Activated CD4-positive, alpha-beta T cell treated with anti-CD3 and anti-CD28 coated beads for 1 hour (primary cell): ENCODE results near the gene UTP4.

Experiments
- DNase-seq: peaks from one replicate; pipeline ENCODE4 v3.0.0-alpha.2; 2020

The UTP4 gene

DNA sequence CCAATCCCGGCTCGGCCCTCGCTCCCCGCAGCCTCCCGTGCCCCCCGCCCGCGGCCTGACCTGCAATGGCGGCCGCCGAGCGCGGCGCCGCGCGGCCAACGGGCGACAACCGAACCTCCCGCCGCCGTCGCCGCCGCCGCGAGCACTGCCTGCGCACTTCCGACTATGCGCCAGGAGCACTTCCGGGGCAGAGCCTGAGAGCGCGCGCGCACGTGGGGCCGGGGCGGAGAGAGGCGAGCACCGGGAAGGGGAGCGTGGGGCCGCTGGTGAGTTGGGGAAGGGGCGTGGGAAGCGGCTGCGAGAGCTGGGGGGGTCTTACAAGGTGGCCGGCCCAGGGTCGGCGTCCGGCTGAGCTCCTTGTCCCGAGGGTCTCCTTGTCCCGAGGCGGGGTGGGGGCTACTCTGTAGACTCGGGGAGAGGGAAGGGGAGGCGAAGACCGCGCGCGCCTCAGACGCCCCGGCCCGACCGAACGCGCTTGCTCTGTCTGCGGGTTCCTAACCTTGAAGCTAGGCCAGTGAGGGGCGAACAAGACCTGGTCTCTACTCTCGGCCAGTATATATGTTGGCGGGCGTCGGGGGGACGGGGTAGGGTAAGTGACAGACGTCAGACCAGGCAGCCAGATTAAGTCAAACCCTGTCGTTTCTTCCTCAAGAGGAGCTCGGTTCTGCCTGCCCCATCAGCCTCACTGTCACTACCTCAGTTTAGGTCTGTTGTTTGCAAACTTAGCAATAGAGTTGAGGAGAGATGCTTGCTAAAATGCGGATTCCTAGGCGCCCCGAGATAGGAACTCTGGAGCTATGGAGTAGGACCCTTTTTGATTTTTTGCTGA is at the start of gene UTP4, which contains the start of gene CHTF8:
Gene UTP4, plus strand, starts transcription at position 226 of the 829 bp plus-strand sequence. CDS start 811 bp downstream, outside the sequence.
Gene CHTF8, minus strand, starts transcription at position 165 of the 829 bp plus-strand sequence. CDS start 11,130 bp downstream, outside the sequence.
- DNase-seq = peak; percentile 79

DNA sequence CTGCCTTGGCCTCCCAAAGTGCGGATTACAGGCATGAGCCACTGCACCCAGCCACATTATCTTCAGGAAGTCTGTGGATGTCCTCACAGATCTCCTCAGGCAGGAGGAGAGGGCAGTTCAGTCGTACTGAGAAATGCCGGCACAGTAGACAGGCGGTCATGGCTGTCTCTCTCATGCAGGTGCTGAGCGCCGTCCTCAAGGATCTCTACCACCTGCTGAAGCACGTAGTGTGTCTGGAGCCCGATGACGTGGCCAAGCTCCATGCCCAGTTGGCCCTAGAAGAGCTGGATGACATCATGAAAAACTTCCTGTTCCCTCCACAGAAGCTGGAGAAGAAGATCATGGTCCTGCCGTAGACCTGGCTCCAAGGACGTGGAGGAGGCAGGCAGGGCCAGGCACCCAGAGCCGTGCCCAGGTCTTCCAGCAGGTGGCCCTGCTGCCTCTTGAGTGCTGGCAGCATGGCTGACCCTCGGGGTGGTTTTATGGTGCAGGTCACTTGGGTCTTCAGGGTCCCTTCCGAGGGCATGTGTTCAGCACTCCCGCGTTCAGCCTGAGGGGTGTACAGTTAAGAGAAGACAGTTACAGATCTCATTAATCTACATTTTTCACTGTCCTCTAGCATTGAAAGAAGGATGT is 49.0 kb upstream of the UTP4 start:
- no peak for DNase-seq

DNA sequence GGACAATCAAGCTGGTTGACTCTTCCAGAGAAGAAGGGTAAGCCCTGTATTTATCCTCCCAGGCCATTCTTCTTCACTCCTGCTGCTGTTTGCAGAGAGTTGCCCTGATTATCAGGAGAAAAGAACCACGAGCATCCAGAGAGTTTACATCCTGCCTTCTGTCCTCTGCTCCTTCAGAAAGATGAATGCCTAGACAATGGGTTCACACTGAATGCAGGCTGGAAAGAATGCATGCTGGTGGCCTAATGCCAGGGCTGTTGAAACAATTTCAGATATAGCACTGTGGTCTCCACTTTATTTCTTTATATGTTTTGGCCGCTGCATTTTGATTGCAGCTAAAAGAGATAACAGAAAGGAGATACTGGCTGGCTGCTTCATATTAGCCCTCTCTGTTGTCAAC is 48.2 kb upstream of the UTP4 start:
- DNase-seq = no peak

DNA sequence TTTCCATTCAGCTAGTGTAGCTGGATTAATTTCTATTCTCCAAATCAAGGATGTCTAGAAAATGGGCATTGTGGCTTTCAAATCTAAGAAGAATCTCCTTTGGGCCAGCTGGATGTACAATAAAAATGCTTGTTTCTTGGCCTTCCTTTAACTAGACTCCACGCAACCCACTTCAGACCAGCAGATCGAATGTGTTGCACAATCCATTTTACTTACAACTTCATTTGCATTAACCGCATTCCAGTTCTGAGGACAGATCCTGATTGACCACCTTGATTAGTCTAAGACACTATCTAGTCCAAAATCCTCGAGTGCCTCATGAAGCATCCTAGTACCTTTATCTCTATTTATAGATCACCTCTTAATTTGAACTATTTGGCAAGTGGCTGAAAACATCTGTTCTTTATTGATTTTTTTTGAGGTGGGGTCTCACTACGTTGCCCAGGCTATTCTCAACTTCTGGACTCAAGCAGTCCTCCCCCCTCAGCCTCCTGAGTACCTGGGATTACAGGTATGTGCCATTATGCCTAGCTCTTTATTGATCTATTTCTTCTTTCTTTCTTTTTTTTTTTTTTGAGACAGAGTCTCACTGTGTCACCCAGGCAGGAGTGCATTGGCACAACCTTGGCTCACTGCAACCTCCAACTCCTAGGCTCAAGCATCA is 47.3 kb upstream of the UTP4 start:
- DNase-seq = no peak

DNA sequence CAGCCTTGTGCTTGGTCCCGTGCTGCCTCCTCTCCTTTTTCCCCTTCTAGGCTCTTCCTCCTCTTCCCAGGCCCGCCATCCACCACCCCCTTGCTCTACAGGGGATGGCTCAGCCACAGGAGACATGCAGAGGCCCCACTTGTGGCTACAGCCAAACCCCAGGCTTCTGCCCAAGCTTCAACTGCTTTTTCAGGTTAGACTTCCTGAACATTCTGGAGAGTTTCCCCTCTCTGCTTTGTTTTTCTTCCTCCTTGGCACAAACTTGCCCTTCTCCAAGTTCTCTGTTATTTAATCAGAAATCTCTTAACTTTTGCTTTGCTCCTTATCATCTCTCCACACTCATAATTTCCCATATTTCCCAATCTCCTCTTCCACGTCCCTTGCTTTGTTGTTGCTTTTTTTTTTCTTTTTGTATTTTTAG is 45.3 kb upstream of the UTP4 start:
- no peak for DNase-seq

DNA sequence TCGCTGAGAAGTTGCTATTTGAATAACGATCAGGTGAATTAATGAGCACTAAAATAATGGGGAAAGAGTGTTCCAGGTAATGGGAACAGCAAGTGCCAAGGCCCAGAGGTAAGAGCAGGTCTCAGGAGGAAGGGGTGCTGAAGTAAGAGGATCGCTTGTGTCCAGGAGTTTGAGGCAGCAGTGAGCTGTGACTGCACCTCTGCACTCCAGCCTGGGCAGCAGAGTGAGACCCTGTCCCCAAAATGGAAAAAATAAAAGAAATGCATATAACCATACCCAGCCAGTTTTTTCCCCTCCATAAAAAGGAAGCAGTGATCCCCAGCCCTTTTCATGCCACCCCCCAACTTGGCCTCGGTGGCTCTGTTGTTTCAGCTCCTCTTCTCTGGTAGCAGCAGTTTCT is 43.8 kb upstream of the UTP4 start:
- DNase-seq = no peak

DNA sequence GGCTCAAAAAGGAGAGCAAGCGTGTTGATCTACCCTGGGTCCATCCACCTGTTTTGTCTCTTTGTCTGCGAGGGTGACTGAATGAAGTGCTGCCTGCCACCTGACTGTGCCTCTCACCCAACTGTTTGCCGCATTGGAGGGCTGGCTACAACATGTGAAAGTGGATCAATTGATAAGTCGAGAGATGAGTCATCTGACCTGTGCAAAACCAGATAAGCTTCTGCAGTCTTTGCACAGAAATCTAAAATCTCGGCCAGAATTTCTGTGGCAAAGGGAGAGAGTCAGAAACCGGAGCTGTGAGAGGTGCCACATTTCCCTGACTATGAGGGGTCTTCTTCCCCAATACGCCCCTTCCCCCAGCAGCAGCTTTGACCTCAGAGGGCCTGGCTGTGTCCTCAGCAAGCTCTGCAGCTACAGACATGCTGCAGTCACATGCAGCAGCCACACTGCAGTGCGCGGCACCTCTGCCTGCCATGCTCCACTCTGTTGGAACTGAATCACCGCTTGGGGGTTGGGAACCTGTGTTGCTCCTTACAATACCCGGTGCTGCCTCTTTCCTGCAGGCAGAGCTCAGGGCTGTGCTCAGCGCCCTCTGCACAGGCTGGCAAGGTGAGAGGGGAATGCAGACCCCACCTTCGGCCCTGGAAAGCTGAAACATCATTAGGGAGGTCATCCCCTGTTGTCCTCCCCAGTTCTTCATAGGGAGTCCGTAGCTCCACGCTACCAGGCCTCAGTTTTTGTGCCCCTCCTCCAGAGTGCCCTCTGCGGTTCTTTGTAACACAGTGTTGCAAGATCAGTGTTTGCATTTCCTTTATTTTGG is 43.1 kb upstream of the UTP4 start:
- DNase-seq = no peak

DNA sequence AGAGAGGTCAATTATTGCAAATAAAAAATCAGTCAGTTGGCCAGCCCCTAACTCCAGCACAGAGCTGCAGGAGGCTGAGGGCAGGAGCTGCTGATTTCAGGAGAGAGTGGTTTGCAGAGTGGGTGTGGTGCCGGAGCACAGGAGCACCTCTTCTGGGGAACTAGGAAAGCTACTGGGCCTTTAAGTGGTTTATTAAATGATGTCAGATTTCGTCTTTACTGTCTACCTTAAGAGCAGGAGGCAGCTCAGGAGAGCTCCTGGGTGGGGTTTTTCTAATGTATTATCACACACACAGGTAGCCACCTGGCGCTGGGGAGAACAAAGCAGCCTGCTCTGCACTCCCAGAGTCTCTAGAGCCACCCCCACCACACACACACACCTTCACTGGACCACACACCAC is 38.5 kb upstream of the UTP4 start:
- no peak for DNase-seq

DNA sequence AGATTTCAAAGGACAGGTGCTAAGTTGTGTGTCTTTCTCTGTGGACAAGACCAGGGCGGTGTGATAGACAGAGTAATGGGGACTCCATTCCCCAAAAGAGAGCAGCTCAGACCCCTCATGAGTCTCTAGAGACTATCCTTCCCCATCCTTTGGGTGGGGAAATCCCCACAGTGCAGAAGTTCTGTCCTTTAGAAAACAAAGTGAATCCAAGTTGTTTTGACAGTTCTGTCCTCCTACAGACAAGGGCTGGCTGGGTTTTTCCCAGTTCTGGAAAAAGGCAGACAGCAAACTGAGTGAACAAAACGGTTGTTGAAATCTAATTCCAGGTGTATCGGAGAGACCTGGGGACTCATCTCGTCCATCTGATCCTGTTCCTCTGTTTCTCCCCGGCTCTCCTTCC is 37.9 kb upstream of the UTP4 start:
- DNase-seq = no peak

DNA sequence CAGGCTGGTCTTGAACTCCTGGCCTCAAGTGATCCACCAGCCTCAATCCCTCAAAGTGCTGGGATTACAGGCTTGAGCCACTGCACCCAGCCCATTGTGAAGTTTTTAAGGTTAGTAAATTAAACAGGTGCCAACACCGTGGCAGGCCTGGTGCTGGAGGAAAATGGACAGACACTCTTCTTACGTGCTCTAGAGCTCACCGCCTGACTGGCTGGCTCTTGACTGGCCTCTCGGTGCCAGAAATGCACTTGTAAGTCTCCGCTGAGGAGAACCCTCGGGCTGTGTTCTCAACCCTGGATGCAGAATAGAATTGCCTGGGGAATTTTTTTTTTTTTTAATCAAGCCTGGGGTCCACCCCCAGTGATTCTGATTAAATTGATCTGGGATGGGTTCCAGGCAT is 37.3 kb upstream of the UTP4 start:
- no peak for DNase-seq

DNA sequence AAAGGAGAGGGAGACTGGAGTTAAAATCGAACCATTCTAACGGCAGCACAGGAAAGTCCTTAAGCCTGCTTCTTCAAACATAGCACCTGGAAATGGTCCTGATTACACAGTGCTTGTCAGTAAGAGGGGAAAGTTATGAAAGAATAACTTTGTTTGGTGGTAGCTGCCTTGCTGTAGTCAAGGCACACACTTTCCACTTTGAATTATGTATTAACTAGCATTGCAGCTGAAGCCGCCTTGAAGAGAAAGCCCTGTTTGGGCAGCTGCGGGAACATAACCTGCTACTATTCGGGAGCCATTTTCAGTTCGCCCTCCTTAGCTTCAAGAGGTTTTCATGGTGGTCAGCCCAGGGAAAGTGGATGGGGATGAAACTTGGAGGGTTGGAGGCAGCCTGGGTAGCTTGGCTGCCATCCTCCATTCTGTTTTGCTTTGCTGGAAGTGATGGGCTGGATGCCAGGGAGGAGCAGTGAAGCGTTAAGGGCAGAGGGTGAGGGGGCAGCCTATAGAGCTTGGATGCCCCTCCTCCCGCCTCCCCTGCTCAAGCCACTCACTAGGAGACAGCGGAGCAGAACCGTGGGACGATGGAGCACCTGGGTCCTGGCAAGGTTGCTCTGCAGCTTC is 32.3 kb upstream of the UTP4 start:
- DNase-seq = no peak

DNA sequence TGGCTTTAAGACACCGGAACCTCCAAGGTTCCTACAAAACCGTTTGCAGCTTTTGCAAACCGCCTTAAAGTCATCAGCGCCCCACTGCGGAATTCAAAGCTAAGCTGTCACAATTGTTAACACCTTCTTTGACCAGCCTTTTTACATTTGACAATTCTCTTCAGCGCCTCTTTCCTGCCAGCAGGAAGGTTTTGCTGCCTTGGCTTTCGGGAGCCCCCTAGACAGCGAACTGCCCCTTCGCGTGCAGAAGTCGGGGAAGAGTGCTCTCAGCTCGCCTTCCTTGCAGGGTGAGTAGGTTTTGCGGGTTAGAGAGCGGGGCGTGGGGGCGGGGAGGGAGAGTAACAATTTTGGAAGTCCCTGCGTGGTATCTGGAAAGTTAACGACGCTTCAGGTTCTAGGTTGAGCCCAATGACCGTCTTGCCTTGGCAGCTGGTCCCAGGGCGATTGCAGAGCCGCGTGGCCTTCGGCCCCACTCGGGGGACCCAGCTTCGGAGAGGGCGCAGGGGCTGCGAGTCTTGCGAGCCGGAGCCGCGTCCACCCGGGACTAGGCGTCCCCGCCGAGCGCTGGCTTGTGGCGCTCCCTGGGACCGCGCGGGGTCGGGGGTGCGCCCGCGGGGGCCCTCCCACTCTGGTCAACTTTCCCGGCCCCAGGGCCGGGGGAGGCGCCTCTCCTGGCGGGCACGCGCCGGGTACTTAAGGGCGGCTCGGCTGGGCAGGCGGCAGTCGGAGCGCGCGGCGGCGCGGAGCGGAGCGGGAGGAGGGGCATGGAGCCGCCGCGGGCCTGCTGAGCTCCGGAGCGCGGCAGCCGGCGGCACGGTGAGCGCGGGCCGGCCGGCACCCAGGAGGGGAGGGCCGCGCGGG is 26.7 kb upstream of the UTP4 start, which contains the start of gene HAS3:
Gene HAS3, plus strand, starts transcription at position 153 of the 861 bp plus-strand sequence. CDS start 3,743 bp downstream, outside the sequence.
- no peak for DNase-seq

DNA sequence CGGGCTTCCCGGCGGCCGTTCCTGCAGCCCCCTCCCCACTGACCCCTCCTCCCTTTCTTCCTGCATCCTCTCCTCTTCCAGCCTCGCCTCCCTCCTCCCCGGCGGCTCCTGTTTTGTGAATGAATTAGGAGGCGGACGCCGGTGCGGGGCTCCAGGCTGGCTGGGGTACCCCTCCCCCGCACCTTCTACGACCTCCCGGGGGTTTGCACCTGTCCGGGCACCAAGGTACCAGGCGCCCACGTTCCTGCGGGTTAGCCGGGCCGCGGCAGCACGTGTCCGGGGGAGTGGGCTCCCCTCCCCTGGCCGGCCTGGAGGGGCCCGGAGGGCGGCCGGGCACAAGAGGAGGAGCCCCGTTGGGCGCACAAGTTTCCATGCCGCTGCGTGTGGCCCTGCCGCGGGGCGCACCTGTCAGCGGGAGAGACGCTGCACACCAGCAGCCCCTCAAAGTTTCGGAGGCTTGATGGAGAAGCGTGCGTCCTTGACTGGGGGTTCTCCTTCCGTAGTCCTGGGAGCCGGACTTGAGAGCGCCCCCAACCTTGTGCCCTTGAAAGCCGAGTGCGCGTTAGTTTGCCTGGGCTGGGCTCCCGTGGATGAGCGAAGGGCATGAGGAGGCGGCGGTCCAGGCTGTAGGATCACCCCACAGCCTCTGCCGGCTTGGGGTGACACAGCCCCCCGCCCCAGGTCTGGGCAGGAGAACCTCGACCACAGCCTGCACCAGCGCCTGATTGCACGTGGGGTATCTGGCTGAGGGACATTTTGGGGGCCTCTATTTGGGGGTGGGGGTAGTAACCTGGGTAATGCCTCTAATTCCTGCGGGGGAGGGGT is 25.7 kb upstream of the UTP4 start:
- no peak for DNase-seq

DNA sequence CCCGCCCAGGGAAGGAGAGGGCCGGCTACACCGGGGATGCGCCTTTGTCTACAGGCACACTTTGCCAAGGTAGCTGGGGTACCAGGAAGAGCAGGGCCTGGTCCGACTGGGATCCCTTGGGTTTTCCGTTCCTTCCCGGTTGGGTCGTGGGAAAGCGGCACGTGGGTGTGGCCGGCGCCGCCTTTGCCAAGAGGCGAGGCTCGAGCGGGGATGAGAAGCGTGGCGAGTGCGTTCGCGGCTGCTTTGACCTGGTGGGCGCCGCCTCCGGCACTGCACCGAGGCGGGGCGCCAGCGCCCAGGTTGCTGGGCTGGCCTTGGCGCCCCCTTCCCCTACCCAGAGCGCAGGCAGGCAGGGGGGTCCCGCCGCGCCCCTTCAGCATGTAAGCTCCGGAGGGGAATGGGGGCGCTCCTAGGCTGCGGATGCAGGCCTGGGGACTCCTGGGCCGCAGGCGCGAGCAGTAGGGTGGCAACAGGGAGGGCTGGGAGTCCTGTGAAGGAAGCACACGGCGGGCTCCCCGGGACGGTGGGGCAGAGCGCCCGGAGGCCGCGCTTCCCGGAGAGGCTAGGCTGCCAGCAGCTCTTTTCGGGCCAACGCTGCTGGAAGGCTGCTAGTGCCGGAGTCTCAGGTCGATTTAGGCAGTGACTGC is 25.0 kb upstream of the UTP4 start:
- no peak for DNase-seq

DNA sequence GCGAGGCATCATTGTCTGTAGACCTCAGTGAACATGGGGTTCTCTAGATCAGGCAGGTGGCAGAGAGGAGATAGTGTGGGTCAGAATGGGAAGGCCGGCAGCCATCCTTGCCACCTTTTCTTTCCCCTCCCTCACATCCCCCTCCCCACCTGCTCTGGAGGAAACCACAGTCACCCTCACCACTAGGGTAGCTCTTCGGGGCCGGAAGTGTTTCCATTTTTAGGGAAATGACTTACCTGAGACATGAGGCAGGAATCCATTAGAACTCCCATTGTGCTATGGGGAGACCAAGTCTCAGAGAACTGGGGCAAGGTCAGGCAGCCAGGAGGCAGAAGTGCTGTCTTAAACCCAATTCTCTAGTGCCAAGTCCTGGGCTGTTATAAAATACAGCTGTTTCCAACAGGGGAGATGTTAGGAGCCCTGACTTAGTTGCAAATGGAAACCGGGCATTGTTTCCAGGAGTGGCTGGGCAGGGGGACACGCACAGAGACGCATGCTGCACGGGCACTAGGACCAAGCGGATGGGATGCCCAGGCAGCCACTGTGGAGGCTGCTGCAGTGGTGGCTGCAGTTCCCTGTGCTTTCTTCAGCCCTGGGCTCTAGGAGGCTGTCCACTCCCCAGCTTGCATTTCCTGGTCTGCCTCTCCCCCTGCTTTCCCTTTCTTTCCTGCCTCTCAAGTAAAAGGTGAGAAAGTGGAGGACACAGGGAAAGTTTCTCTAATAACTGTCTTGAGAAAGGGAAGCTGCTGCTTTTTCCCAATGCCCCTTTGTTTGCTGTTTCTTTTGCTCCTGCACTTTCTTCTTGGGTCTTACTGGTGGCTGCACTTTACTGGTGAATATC is 24.2 kb upstream of the UTP4 start:
- no peak for DNase-seq

DNA sequence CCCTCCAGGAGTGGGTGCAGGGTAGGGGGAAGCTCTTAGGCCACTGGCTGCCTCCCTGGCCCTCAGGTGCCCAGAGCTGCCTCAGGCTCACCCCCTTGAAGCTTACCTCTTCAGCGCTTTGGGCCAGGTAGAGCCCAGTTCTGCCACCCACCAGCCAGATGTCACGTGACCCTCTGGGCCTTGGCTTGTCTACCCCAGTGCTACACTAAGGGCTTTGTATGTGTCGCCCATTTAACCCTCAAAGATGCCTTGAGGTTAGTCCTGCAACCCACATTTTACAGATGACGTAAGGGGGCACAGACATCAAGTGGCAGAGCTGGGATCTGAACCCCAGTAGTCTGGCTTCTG is 23.6 kb upstream of the UTP4 start:
- no peak for DNase-seq

DNA sequence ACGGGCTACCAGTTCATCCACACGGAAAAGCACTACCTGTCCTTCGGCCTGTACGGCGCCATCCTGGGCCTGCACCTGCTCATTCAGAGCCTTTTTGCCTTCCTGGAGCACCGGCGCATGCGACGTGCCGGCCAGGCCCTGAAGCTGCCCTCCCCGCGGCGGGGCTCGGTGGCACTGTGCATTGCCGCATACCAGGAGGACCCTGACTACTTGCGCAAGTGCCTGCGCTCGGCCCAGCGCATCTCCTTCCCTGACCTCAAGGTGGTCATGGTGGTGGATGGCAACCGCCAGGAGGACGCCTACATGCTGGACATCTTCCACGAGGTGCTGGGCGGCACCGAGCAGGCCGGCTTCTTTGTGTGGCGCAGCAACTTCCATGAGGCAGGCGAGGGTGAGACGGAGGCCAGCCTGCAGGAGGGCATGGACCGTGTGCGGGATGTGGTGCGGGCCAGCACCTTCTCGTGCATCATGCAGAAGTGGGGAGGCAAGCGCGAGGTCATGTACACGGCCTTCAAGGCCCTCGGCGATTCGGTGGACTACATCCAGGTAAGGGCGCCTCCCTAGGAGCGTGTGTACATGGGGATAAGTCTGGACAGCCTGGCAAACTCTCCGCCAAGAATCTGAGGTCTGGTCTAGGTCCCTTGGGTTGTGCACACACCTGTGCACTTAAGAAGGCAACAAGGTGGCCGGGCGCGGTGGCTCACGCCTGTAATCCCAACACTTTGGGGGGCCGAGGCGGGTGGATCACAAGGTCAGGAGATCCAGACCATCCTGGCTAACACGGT is 22.8 kb upstream of the UTP4 start:
- DNase-seq = no peak

DNA sequence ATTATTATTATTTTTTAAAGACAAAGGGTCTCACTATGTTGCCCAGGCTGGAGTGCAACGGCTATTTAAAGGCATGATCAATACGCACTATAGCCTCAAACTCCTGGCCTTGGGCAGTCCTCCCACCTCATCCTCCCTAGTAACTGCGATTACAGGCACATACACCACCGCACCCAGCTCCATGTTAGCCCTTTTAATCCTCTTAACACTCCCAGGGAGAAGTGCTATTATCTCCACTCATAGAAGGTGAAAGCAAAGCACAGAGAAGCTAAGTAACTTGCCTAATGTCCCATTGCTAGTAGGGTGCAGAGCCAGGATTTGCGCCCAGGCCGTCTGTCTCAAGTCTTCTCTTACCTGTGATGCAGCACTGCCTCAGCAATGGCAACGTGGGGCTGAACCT is 22.0 kb upstream of the UTP4 start:
- no peak for DNase-seq
